H1 (cell line): ENCODE data around the gene ZNF333. TPM values are rescaled to one million over a fixed set of nuclear protein-coding genes. Genes with fewer than 3 reads are reported as not detected.

ENCODE experiments used
- polyA plus RNA-seq, 7 experiments: library from polyadenylated mRNA; depleted of rRNA in 3 of 7; stranded (reverse) in 5 of 7; unstranded in 2 of 7; fragments of >200 nt in 5 of 7; fragments of 200-250 nt in 2 of 7; gene quantifications; 1 replicate in 5 of 7; 2 replicates in 1 of 7; 4 replicates in 1 of 7; pipeline versions ENCODE4 v1.2.1 to v1.2.3, GENCODE V29; 2011 to 2013; ENCODE audit warnings: missing spikeins in 2 of 7, mixed read lengths in 2 of 7
- total RNA-seq: library from RNA; stranded (reverse); fragmentation: NEBNext Ultra II Directional; extraction: Animal tissue kit (Norgen Biotek cat#: 25700); gene quantifications from 2 replicates; pipeline ENCODE4 v1.2.1, GENCODE V29; 2021
- TF ChIP-seq, protein P1 (sequence below): fragments of 300-600 bp; sonication (generic); IDR thresholded peaks from 2 replicates; pipeline ENCODE4 v1.7.1; 2012; ENCODE audit warnings: low read length, moderate library complexity, mild to moderate bottlenecking, inconsistent platforms; ENCODE audit not compliant: insufficient replicate concordance

The ZNF333 gene
- total and polyA plus RNA-seq, 2 of the 8 experiments (the other 6 are each of a cell fraction or from before 2014, with no cell fraction given): 7.3 to 8.4 TPM

DNA sequence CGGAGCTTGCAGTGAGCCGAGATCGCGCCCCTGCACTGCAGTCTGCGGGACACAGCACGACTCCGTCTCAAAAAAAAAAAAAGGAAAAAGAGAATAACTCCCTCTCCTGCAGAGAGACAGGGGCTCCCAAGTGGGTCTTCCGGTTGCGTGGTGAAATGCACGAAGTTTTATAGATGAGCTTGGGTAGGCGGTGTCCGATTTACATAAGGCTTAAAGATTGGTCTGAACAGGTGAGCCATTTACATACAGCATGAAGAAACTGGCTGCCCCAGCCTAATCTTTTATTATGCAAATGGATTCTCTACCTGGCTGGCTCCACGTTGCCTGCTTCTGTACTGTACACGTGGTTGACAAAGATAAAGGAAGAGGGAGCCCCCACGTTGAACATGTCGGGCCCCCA is 69.0 kb downstream of the ZNF333 start (continued):
- TF ChIP-seq, protein P1, sequence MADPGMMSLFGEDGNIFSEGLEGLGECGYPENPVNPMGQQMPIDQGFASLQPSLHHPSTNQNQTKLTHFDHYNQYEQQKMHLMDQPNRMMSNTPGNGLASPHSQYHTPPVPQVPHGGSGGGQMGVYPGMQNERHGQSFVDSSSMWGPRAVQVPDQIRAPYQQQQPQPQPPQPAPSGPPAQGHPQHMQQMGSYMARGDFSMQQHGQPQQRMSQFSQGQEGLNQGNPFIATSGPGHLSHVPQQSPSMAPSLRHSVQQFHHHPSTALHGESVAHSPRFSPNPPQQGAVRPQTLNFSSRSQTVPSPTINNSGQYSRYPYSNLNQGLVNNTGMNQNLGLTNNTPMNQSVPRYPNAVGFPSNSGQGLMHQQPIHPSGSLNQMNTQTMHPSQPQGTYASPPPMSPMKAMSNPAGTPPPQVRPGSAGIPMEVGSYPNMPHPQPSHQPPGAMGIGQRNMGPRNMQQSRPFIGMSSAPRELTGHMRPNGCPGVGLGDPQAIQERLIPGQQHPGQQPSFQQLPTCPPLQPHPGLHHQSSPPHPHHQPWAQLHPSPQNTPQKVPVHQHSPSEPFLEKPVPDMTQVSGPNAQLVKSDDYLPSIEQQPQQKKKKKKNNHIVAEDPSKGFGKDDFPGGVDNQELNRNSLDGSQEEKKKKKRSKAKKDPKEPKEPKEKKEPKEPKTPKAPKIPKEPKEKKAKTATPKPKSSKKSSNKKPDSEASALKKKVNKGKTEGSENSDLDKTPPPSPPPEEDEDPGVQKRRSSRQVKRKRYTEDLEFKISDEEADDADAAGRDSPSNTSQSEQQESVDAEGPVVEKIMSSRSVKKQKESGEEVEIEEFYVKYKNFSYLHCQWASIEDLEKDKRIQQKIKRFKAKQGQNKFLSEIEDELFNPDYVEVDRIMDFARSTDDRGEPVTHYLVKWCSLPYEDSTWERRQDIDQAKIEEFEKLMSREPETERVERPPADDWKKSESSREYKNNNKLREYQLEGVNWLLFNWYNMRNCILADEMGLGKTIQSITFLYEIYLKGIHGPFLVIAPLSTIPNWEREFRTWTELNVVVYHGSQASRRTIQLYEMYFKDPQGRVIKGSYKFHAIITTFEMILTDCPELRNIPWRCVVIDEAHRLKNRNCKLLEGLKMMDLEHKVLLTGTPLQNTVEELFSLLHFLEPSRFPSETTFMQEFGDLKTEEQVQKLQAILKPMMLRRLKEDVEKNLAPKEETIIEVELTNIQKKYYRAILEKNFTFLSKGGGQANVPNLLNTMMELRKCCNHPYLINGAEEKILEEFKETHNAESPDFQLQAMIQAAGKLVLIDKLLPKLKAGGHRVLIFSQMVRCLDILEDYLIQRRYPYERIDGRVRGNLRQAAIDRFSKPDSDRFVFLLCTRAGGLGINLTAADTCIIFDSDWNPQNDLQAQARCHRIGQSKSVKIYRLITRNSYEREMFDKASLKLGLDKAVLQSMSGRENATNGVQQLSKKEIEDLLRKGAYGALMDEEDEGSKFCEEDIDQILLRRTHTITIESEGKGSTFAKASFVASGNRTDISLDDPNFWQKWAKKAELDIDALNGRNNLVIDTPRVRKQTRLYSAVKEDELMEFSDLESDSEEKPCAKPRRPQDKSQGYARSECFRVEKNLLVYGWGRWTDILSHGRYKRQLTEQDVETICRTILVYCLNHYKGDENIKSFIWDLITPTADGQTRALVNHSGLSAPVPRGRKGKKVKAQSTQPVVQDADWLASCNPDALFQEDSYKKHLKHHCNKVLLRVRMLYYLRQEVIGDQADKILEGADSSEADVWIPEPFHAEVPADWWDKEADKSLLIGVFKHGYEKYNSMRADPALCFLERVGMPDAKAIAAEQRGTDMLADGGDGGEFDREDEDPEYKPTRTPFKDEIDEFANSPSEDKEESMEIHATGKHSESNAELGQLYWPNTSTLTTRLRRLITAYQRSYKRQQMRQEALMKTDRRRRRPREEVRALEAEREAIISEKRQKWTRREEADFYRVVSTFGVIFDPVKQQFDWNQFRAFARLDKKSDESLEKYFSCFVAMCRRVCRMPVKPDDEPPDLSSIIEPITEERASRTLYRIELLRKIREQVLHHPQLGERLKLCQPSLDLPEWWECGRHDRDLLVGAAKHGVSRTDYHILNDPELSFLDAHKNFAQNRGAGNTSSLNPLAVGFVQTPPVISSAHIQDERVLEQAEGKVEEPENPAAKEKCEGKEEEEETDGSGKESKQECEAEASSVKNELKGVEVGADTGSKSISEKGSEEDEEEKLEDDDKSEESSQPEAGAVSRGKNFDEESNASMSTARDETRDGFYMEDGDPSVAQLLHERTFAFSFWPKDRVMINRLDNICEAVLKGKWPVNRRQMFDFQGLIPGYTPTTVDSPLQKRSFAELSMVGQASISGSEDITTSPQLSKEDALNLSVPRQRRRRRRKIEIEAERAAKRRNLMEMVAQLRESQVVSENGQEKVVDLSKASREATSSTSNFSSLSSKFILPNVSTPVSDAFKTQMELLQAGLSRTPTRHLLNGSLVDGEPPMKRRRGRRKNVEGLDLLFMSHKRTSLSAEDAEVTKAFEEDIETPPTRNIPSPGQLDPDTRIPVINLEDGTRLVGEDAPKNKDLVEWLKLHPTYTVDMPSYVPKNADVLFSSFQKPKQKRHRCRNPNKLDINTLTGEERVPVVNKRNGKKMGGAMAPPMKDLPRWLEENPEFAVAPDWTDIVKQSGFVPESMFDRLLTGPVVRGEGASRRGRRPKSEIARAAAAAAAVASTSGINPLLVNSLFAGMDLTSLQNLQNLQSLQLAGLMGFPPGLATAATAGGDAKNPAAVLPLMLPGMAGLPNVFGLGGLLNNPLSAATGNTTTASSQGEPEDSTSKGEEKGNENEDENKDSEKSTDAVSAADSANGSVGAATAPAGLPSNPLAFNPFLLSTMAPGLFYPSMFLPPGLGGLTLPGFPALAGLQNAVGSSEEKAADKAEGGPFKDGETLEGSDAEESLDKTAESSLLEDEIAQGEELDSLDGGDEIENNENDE: no peak
